Measurements from ENCODE around the gene RTN4. TPM values are rescaled to one million over a fixed set of nuclear protein-coding genes. Genes with fewer than 3 reads are reported as not detected.
A peak's percentile ranks its signal among the peaks of the same experiment; 100 is the strongest.

The RTN4 gene
- total and polyA plus RNA-seq, 11 donors = 46.1 to 250 (median 95.5) TPM

DNA sequence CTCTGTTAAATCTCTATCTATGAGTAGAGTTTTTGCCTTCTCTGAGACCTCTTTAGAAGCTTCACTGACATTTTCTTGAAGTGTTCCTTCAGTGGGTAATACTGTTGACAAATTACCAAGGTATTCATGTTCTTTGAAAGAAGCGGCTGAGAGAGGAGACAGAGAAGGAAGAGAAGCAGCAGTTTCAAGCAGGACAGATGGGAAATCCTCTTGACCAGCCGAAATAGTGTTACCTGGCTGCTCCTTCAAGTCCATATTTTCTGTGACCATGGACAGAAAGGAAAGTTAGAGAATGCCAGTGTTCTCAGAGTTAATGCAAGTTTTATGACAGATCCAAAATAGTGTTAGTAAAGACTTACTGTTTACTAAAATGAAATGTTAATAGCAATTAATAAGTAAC is 23.0 kb downstream of the RTN4 start:
- peaks cover 0 to 83% (median 46%) of the 10 kb centered on the region in 12 donors for H3K4me1 ChIP-seq

DNA sequence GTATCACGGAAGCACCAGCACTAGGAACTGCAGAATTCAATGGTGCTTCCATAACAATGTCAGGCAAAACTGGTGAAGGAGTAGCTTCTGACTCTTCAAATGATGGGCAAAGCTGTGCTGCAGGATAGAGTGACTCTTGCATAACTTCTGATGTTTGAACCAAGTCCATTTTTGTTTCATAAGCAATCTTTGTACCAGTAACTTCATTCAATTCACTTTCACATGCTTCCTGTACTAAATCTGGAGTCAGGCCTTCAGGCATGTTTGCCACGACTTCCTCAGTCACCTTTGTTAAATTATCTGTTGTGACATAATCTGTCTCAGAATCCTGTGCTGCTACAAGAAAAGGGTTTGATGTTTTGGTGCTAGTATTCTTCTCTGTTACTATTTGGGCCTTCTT is 24.0 kb downstream of the RTN4 start:
- H3K4me3 ChIP-seq = no peak overlapping the region
- H3K4me1 ChIP-seq = peaks cover 0 to 86% (median 44%) of the 10 kb centered on the region in 12 donors
- DNase-seq (no peak), ATAC-seq (peak in 2 of 4 donors; percentile 49 to 50)
- H3K9me3 ChIP-seq = peaks cover 0 to 3% (median 0%) of the 10 kb centered on the region in 12 donors
- peaks cover 0 to 6% (median 0%) of the 10 kb centered on the region in 9 donors for H3K36me3 ChIP-seq
- peak overlapping the region in 1 of 12 donors; percentile 9 for H3K27ac ChIP-seq
- intact Hi-C loops (cut with DNase I) = no loop called here
- no peak for TF ChIP-seq POLR2A (IDR thresholded peaks at IDR 0.05)
- TF ChIP-seq, protein P1, sequence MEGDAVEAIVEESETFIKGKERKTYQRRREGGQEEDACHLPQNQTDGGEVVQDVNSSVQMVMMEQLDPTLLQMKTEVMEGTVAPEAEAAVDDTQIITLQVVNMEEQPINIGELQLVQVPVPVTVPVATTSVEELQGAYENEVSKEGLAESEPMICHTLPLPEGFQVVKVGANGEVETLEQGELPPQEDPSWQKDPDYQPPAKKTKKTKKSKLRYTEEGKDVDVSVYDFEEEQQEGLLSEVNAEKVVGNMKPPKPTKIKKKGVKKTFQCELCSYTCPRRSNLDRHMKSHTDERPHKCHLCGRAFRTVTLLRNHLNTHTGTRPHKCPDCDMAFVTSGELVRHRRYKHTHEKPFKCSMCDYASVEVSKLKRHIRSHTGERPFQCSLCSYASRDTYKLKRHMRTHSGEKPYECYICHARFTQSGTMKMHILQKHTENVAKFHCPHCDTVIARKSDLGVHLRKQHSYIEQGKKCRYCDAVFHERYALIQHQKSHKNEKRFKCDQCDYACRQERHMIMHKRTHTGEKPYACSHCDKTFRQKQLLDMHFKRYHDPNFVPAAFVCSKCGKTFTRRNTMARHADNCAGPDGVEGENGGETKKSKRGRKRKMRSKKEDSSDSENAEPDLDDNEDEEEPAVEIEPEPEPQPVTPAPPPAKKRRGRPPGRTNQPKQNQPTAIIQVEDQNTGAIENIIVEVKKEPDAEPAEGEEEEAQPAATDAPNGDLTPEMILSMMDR (IDR thresholded peaks at IDR 0.05) = no peak
- WGBS, 4 donors = 47 to 60% (median 53%) methylated on average over 2 of the region's 2 CpGs
- H3K27me3 ChIP-seq = no peaks in the 10 kb centered on the region

More for the DNA sequence above, 23.0 kb downstream of the RTN4 start:
- WGBS, 4 donors = 79 to 88% (median 84%) methylated on average over 2 of the region's 2 CpGs
- Histone ChIP-seq H3K9me3 (peaks cover 0 to 3% (median 0%) of the 10 kb centered on the region in 12 donors), H3K36me3 (peaks cover 0 to 6% (median 0%) of the 10 kb centered on the region in 9 donors), H3K4me3 (no peak overlapping the region), H3K27me3 (no peaks in the 10 kb centered on the region), H3K27ac (no peak overlapping the region)
- ATAC-seq = no peak
- DNase-seq = no peak
- TF ChIP-seq POLR2A (IDR thresholded peaks at IDR 0.05) = no peak
- TF ChIP-seq, protein P1 (IDR thresholded peaks at IDR 0.05) = no peak
- intact Hi-C loops (cut with DNase I) = no loop called here

DNA sequence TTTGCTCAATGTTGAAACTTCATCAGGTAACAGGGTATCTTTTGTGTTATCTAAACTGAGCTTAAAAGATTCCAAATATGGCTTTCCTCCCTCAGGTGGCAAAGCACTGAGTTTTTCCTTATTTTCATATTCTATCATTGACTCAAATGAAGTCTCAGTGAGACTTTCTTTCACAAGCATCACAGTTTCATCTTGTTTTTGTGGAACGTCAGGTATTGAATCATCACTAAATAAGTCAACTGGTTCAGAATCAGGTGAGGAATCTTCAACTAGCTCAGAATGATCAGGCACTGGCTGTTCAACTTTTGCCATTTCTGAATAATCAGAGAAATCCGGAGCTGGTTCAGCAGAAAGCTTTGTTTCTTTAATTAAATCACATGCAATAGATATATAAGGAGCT is 24.6 kb downstream of the RTN4 start:
- no peak for DNase-seq
- 85 to 89% (median 86%) methylated on average over 2 of the region's 2 CpGs for WGBS, 4 donors
- Histone ChIP-seq H3K9me3 (peaks cover 0 to 5% (median 0%) of the 10 kb centered on the region in 12 donors), H3K36me3 (peaks cover 0 to 6% (median 0%) of the 10 kb centered on the region in 9 donors), H3K4me3 (no peak overlapping the region), H3K27me3 (no peaks in the 10 kb centered on the region), H3K4me1 (peaks cover 0 to 86% (median 41%) of the 10 kb centered on the region in 12 donors), H3K27ac (no peak overlapping the region)
- intact Hi-C loops (cut with DNase I) = no loop called here
- ATAC-seq = no peak
- TF ChIP-seq, protein P1 (IDR thresholded peaks at IDR 0.05) = no peak
- TF ChIP-seq POLR2A (IDR thresholded peaks at IDR 0.05) = no peak

DNA sequence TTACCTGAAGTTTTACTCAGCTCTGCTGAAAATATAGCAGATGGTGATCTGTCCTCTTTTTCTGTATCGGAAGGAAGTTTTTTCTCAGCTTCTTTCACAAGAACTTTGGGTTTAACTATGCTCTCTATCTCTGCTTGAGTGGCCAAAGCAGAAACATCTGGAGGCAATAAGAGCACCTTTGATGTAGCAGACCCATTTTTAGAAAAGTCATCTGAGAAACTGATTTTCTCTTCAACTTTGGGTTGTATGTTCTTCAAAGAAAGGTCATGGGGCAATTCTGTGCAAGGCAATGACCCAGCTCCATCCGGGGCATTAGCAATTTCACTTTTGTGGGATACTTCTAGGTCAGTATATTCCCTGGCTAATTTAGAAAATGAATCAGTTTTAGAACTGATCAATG is 25.2 kb downstream of the RTN4 start:
- TF ChIP-seq, protein P1 (IDR thresholded peaks at IDR 0.05) = no peak
- TF ChIP-seq POLR2A (IDR thresholded peaks at IDR 0.05) = no peak
- ATAC-seq (no peak), DNase-seq (no peak)
- Histone ChIP-seq H3K9me3 (peaks cover 0 to 10% (median 0%) of the 10 kb centered on the region in 12 donors), H3K27me3 (no peaks in the 10 kb centered on the region), H3K4me3 (no peak overlapping the region), H3K27ac (no peak overlapping the region), H3K4me1 (peaks cover 0 to 87% (median 38%) of the 10 kb centered on the region in 12 donors), H3K36me3 (peaks cover 0 to 6% (median 0%) of the 10 kb centered on the region in 9 donors)
- 74 to 78% (median 75%) methylated on average over 2 of the region's 2 CpGs for WGBS, 4 donors
- intact Hi-C loops (cut with DNase I) = no loop called here

Measured in heart left ventricle (tissue), 16 donors.